Measurements from ENCODE around the gene CA6.
A peak's percentile ranks its signal among the peaks of the same experiment; 100 is the strongest.
"Not testable (repeated sequence)": the region's sequence is repeated elsewhere in the genome, so short reads cannot be mapped to it uniquely, and the experiment has no call there.

The CA6 gene

DNA sequence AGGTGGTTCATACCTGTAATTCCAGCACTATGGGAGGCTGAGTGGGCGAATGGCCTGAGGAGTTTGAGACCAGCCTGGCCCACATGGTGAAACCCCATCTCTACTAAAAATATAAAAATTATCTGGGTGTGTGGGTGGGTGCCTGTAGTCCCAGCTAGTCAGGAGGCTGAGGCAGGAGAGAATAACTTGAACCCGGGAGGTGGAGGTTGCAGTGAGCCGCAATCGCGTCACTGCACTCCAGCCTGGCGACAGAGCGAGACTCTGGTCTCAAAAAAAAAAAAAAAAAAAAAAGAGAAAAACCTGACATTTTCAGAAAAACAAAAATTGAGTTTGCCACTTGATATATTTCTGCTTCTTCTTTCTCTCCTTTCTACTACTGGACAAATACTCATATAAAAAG is 24.3 kb downstream of the CA6 start:
- DNase-seq (ENCODE audit: low read depth in 2 of 2), result no peak

DNA sequence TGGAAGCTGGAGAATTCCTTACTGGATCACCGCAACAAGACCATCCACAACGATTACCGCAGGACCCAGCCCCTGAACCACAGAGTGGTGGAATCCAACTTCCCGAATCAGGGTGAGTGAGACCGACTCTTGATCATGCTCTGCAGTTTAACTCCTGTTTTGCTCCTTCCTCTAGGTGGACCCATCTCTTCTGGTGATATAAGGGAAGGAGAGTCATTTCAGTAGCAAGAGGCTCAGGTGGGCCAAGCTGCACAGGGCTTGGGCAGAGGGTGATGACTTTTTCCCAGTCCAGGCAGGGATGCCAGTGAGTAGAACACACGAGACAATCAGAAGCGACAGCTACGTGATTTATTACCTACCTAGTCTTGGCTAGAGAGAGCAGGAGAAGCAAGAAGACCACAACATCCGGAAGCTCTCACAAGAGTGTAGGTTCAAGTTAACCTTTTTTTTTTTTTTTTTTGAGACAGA is 25.2 kb downstream of the CA6 start:
- no peak for DNase-seq (ENCODE audit: low read depth in 2 of 2)

DNA sequence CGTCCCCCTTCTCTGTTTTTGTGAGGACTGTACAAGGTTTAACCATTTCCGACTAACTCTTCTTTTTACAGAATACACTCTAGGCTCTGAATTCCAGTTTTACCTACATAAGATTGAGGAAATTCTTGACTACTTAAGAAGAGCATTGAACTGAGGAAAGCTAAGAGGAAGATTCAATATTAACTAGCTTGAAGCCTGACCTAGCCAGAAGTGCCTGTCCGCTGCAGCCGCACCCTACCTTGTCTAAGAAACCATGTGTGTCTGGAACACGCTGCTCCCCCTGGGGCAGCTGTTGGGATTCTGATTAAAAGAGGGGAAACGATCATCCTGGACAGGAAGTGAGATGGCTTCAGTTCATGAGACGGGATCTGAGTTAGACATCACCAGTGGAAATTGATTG is 28.9 kb downstream of the CA6 start:
- DNase-seq (ENCODE audit: low read depth in 2 of 2), result no peak

DNA sequence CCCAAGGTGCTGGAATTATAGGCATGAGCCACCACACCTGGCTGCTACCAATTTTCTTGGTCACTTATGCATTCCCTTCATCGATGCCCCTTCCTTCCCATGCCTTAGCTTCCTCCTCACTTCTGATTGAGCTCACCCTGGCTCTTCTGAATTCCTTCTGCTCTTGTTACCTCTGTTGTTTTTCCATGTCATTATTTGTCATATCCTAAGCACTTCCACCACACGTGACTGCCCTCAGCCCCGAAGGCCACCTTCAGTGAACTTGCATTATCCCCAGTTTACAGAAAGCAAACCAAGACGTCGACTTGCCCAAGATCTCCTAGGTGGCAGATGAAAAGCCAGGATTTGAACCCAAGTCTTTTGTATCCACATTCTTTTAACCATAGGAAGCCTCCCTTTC is 30.7 kb downstream of the CA6 start:
- DNase-seq (ENCODE audit: low read depth in 2 of 2), result no peak

DNA sequence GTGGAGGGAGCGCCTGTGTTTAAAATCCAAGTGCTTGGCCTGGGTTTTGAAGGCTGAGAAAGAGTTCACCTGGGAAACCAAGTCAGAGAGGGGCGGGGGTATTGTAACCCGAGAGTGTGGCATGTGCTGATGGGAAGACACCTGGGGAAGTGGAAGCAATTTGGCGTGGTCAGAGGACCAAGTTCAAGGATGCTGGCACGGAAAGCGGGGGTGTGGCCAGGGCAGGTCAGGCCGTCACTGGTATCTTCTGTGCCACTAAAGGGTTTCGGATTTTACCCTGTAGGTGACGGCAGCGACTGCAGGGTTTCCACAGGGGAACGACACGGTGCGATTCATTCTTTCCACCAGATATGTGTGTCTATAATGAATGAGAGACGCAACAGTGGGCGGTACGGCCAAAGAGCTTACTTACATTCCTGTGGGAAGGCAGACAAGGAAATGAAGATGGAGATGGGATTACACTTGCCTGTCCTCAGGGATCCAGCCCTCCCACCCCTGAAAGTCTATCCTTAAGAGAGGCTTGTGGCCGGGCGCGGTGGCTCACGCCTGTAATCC is 31.3 kb downstream of the CA6 start:
- DNase-seq (ENCODE audit: low read depth in 2 of 2), result no peak

DNA sequence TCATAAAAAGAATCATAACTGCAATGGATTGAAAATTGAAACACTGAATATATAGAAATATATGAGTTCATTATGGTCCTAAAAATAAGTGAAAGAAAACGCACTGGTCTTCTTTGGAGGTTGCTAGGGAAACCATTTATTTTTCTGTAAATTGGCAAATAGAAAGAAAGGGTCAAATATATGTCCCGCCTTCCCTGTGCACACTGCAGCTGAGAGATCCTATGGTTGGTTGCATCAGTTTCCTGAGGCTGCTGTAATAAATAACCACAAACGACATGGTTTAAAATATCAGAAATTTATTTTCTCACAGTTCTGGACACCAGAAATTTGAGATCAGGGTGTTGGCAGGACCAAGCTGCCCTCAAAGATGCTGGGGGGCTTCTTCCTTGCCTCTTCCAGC is 35.0 kb downstream of the CA6 start:
- no peak for DNase-seq (ENCODE audit: low read depth in 2 of 2)

DNA sequence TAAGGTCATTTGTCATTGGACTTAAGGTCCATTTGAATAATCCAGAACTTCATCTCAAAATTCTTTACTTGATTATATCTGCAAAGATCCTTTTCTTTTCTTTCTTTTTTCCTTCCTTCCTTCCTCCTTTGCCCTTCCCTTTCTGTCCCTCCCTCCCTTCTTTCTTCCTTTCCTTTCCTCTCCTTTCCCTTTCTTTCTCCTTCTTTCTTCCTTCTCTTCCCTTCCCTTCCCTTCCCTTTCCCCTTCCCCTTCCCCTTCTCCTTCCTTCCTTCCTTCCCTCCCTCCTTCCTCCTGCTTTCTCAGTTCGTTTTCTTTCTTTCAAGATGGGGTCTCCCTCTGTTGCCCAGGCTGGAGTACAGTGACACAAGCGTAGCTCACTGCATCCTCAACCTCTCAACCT is 35.5 kb downstream of the CA6 start:
- no peak for DNase-seq (ENCODE audit: low read depth in 2 of 2)

DNA sequence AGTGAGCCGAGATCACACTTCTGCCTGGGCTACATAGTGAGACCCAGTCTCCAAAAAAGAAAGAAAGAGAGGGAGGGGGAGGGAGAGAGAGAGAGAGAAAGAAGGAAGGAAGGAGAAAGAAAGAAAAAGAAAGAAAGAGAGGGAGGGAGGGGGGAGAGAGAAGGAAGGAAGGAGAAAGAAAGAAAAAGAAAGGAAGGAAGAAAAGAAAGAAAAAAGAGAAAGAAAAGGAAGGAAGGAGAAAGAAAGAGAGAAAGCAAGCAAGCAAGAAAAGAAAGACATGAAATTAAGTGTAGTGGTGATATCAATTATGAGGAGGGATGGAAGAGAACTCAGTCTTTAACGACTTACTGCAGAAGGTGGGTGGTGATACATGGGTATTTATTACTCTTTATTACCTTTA is 38.5 kb downstream of the CA6 start:
- DNase-seq (ENCODE audit: low read depth in 2 of 2), result no peak

DNA sequence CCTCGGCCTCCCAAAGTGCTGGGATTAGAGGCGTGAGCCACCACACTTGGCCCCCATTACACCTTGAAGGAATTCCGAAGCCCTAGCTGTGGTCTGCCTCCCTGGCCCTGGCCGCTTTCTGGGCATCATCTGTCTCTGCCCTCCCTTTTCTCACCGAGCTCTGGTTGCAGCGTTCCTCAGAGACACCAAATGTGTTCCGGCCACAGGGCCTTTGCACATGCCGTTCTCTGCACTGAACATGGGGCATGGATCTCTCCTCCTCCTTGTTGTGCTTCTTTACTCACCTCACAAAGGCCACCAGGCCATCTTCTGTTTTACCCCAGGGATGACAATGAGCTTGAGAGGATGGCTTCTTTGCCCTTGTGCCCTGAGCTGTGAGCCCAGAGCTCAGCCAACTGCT is 39.3 kb downstream of the CA6 start:
- no peak for DNase-seq (ENCODE audit: low read depth in 2 of 2)

DNA sequence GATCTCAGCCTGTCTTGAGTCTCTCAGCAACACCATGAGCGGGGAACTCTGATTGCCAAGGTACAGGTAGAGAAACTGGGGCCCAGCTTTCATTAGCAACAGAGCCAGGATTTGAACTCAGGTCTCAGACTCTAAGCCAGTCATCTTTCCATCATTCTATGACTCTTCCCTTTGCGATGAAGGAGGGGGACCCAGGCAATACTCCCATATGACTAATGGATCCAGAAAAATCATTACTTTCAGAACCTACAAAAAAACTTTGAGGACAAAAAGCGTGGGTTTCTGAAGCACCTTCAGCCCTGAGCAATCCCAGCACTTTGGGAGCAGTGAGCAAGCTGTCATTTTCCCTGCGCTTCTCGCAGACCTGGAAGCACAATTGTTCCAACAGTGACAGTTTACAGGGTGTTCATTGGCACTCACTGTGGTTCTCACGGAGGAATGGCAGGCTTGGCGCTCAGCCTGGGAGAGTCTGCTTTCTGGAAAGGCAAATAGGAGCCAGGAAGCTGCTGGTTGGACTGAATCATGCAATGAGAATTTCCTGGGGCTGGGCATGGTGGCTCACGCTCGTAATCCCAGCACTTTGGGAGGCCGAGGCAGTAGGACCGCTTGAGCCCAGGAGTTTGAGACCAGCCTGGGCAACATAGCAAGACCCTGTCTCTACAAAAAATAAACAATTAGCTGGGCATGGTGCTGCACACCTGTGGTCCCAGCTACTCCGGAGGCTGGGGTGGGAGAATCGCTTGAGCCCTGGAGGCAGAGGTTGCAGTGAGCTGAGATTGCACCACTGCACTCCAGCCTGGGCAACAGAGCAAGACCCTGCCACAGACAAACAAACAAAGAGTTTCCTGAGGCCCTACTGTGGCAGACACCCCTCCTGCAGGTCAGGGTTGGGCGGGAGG is 40.5 kb downstream of the CA6 start:
- DNase-seq (ENCODE audit: low read depth in 2 of 2), result no peak

DNA sequence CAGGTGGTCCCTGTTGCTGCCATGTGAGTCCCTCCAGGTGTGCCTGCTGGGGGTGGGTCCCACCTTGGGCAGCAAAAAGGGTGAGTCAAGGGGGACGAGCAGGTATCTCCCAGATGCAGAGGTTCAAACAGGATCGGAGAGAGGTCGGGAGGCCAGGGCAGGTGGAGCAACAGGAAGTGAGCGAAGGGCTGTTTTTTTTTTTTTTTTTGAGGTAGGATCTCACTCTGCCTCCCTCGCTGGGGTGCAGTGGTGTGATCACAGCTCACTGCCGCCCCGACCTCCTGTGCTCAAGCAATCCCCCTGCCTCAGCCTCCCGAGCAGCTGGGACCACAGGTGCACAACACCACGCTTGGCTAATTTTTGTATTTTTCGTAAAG is 41.1 kb downstream of the CA6 start:
- no peak for DNase-seq (ENCODE audit: low read depth in 2 of 2)

DNA sequence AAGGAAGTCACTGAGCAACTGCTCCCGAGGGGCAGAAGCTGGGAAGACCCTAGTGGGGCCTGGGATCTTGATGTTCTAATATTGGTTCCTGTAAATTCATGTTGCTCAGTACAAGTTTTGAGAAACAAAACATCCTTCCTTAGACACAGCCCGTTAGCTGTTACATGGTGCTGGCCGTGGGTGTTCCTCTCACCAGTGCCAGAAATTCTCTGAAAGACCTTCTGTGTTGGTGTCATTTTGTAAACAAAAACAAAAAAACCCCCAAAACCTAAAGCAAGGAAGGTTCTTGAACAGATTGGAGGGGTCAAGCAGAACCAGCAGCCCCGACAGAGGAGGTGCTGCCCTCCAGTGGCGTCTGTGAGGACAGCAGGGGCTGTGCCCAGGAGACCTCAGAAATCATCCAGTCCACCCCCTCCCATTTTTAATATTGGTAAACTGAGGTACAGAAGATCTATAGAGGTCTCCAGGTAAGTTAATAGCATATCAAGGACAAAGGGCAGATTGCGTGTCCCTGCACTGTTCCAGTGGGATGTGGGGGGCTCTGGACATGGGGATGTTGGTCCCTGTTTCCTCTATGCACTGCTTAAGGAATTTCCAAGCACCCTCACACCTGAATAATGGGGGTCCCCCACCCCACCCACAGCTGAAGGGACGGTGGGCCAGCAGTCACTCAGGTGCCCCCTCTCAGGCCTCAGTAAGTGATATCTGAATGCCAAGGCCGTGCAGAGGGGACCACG is 42.4 kb downstream of the CA6 start:
- peak; percentile 54 to 71 for DNase-seq (ENCODE audit: low read depth in 2 of 2)

DNA sequence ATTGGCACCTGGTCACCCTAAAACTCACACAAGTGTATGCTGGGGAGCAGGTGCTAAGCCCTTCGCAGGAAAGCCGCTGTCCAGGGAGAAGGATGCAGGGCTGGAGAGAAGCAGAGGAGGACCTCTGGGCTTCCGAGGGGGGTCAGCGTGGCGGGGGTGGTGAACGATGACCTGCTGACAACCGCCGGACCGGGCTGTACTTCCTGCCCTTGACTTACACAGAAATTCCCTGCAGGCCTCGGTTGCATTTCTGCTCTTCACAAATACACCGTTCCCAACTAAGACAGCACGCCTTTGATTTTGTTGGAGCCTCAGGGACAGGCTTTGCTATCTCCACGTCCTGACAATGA is 42.9 kb downstream of the CA6 start:
- DNase-seq (ENCODE audit: low read depth in 2 of 2), result no peak

DNA sequence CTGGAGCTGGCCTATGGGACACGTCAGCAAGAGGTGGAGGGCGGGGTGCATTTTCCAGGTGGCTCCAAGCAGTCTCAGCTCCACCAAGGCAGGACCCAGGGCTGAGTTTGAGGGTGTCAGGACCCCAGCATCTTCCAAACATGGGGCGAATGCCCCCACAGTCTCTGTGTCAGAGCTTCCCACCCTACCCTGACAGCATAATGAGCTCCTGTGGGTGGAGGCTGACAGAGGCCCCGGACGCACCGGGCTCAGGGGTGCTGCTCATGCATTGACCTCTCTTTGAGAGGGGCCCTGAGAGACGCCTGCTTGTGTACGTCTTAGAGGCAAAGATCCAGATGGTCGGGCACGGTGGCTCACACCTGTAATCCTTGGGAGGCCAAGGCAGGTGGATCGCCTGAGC is 43.4 kb downstream of the CA6 start:
- no peak for DNase-seq (ENCODE audit: low read depth in 2 of 2)

DNA sequence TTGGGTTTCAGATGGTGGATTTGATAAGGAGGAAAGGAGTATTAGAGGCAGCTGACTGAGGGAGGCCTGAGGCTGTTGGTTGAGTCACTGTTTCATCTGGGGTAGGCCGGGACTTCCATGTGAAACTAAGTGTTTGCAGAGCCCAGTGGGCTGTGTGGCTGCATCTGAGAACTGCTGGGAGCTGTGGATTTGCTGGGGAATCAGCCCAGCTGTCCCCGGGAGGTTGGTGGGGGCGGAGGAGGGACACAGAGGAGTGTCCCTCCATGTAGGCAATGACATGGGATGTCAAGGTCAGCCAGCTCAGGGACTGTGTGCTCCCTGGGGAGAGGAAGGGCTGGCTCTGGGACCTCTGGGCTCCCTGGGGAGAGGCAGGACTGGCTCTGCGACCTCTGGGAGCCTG is 44.2 kb downstream of the CA6 start:
- no peak for DNase-seq (ENCODE audit: low read depth in 2 of 2)

DNA sequence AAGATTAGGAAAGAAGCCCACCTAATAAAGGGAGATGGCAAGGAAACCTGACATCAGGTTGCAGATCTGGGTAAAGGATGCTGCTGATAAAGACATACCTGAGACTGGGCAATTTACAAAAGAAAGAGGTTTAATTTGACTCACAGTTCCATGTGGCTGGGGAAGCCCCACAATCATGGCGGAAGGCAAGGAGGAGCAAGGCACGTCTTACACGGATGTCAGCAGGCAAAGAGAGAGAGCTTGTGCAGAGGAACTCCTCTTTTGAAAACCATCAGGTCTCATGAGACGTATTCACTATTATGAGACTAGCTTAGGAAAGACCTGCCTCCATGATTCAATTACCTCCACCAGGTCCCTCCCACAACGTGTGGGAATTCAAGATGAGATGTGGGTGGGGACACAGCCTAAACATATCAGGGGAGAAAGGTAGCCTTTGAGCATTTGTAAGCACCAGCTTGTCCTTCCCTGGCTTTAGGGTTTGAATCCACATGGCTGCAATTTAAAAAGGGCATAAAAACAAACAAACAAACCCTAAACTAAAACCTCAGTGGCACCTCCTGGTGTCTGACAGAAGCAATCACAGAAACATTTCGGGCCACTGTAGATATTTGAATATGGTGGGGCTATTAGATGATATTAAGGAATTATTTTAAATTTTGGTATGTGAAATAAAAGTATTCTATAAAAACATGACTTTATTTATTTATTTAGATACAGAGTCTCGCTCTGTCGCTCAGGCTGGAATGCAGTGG is 47.4 kb downstream of the CA6 start:
- no peak for DNase-seq (ENCODE audit: low read depth in 2 of 2)

DNA sequence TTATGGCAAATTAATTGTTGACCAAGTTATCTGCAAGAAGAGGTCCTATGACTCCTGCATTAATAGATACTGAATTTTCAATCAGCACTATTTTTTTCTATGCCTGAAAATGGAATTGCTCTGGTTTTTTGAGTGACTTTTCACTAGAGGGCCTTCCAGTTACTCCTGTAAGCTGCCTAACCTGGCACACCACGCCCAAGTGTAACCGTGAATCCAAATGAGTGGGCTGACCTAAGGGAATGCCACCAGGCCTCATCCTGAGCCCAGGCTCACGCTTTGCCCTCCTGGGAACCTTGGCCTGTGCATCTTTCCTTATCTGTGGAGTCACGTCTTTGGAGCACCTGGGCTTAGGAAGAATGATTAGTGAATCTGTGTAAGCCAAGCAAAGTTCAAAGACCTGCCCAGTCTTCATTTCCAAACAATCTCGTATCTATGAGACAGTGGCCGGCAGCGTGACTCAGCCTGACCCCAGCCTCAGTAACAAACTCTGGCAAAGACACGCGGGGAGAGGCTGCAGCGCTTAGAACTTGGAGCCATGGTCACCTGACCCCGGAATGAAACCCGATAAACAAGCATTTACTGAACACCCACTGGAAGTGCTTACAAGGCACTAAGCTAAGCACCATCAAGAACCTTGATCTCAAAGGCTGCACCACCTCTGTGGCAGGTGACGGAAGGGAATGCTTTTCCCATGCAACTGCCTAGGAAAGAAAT is 48.5 kb downstream of the CA6 start:
- DNase-seq (ENCODE audit: low read depth in 2 of 2), result not testable (repeated sequence)

DNA sequence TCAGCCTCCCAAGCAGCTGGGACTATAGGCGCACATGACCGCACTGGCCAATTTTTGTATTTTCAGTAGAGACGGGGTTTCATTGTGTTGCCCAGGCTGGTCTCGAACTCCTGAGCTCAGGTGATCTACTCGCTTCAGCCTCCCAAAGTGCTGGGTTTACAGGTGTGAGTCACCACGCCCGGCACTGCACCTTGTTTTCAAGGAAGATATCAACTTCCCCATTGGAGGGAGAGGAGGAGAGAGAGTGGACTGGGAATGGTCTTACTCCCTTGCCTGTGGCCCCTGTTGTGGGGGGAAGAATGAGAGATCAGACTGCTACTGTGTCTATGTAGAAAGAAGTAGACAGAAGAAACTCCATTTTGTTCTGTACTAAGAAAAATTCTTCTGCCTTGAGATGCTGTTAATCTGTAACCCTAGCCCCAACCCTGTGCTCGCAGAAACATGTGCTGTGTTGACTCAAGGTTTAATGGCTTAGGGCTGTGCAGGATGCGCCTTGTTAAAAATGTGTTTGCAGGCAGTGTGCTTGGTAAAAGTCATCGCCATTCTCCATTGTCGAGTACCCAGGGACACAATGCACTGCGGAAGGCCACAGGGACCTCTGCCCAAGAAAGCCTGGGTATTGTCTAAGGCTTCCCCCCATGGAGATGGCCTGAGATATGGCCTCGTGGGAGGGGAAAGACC is 56.0 kb downstream of the CA6 start:
- not testable (repeated sequence) for DNase-seq (ENCODE audit: low read depth in 2 of 2)

DNA sequence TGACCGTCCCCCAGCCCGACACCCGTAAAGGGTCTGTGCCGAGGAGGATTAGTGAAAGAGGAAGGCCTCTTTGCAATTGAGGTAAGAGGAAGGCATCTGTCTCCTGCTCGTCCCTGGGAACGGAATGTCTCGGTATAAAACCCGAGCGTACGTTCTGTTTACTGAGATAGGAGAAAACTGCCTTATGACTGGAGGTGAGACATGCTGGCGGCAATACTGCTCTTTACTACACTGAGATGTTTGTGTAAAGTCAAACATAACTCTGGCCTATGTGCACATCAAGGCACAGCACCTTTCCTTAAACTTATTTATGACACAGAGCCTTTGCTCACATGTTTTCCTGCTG is 56.5 kb downstream of the CA6 start:
- DNase-seq (ENCODE audit: low read depth in 2 of 2), result not testable (repeated sequence)

DNA sequence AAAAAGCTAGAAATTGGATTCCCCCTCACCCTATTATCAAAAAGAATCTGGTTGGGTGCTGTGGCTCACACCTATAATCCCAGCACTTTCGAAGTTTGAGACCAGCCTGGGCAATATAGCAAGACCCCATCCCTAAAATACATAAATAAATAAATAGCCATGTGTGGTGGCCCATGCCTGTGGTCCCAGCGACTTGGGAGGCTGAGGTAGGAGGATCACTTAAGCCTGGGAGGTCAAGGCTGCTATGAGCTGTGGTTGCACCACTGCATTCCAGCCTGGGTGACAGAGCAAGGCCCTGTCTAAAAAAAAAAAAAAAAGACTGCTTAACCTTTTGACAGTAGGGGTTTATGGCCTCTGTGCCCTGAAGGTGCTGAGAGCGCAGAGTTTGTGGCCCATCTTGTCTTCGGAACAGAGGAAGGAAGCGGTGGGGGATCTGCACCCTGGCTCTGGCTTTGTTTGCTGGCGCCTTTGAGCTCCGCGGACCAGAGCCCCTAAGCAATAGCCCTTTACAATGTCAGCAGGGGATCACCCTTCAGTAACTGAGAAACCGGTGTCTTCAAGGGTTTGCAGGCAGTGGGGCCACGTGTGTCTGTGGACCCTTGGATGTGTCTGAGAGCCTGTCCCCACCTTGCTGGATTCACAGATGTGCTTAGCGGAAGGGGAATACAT is 58.5 kb downstream of the CA6 start:
- DNase-seq (ENCODE audit: low read depth in 2 of 2), result no peak
